GM12891 (cell line): ENCODE data around the gene RGS10.

Experiments
- PAX5 ChIP-seq: IDR thresholded peaks from 2 replicates; pipeline ENCODE4 v1.6.1; 2011; ENCODE audit warnings: low read length, moderate library complexity, mild to moderate bottlenecking; ENCODE audit not compliant: insufficient read depth, severe bottlenecking
- POLR2A ChIP-seq: IDR thresholded peaks from 2 replicates; pipeline ENCODE4 v1.6.1; 2011; ENCODE audit warnings: low read depth, low read length, control low read depth
- POLR2AphosphoS5 ChIP-seq: IDR thresholded peaks from 2 replicates; pipeline ENCODE4 v1.6.1; 2011; ENCODE audit warnings: low read depth, low read length, control low read depth
- POU2F2 ChIP-seq: IDR thresholded peaks from 2 replicates; pipeline ENCODE4 v1.6.1; 2011; ENCODE audit warnings: low read depth, mild to moderate bottlenecking, control low read depth, low read length, moderate library complexity
- SPI1 ChIP-seq: IDR thresholded peaks from 2 replicates; pipeline ENCODE4 v1.6.1; 2011; ENCODE audit warnings: low read depth, low read length, control low read depth
- TAF1 ChIP-seq: IDR thresholded peaks from 2 replicates; pipeline ENCODE4 v1.6.1; 2011; ENCODE audit warnings: low read depth, low read length, control low read depth

- no peak for TF ChIP-seq POLR2A
- TF ChIP-seq TAF1 = no peak
- TF ChIP-seq POLR2AphosphoS5 = no peak
- no peak for TF ChIP-seq PAX5
- TF ChIP-seq SPI1 = no peak
- TF ChIP-seq POU2F2 = no peak
Observed at GRCh38 chr10:119523895-119524719, 18.4 kb downstream of the RGS10 start.
